Right cardiac atrium (tissue), 5 donors: ENCODE measurements around the gene DDX46. TPM values are rescaled to one million over a fixed set of nuclear protein-coding genes. Genes with fewer than 3 reads are reported as not detected.

Experiments
- ATAC-seq, 2 donors: fragments of 200-7000 bp; cut with Tn5 transposase; one replicate each; pipeline versions ENCODE4 v1.8.0 to v1.9.1; 2020; ENCODE audit warnings: moderate library complexity in 2 of 2, mild to moderate bottlenecking in 1 of 2
- DNase-seq, 3 donors: peaks; one replicate each; pipeline ENCODE4 v3.0.0-alpha.2; 2020
- H3K27ac ChIP-seq: one replicate; pipeline ENCODE4 v1.5.1; 2013; ENCODE audit warnings: mild to moderate bottlenecking, low read length, control low read depth, moderate library complexity
- H3K27me3 ChIP-seq: one replicate; pipeline ENCODE4 v1.6.1; 2013; ENCODE audit not compliant: control insufficient read depth, insufficient read depth
- H3K4me1 ChIP-seq: one replicate; pipeline ENCODE4 v1.6.1; 2013; ENCODE audit warnings: low read length; ENCODE audit not compliant: control insufficient read depth, insufficient read depth
- H3K4me3 ChIP-seq: one replicate; pipeline ENCODE4 v1.5.1; 2013; ENCODE audit warnings: low read length, control low read depth
- H3K9me3 ChIP-seq: one replicate; pipeline ENCODE4 v1.6.1; 2013; ENCODE audit warnings: low read length; ENCODE audit not compliant: control insufficient read depth
- WGBS: extraction: QIAGEN DNeasy Blood & Tissue Kit; methylation state at CpG from one replicate; pipeline ENCODE4 v1.1.7; 2013; 5-methylcytosine and 5-hydroxymethylcytosine counted together
- intact Hi-C, 4 donors: fragments of 100-400 bp; cut with DNase I; formaldehyde crosslinking; loops; one replicate each; pipeline versions ENCODE4 v1.11.0 to v1.14.0; 2022 to 2023
- polyA plus RNA-seq: library from polyadenylated mRNA; stranded (reverse); fragments of 200-250 nt; gene quantifications from one replicate; pipeline ENCODE4 v1.2.3, GENCODE V29; 2013
- total RNA-seq, 4 donors: library from RNA; stranded (reverse); fragmentation: NEBNext Ultra II Directional; extraction: Animal tissue kit (Norgen Biotek cat#: 25700); gene quantifications; one replicate each; pipeline ENCODE4 v1.2.1, GENCODE V29; 2021
- donor health status: healthy with polysubstance abuse.
- donor health status: DM: no; HTN: yes; CAD: no.
- donor health status: DM: no; HTN: no; CAD: no.
- donor health status: DM: no; HTN: yes; CAD: no; lungs with severe emphysema.
- donor health status: DM: yes; HTN: yes; CAD: no.

Gene DDX46
- total and polyA plus RNA-seq, 5 donors = 14.3 to 31.1 (median 24.5) TPM

DNA sequence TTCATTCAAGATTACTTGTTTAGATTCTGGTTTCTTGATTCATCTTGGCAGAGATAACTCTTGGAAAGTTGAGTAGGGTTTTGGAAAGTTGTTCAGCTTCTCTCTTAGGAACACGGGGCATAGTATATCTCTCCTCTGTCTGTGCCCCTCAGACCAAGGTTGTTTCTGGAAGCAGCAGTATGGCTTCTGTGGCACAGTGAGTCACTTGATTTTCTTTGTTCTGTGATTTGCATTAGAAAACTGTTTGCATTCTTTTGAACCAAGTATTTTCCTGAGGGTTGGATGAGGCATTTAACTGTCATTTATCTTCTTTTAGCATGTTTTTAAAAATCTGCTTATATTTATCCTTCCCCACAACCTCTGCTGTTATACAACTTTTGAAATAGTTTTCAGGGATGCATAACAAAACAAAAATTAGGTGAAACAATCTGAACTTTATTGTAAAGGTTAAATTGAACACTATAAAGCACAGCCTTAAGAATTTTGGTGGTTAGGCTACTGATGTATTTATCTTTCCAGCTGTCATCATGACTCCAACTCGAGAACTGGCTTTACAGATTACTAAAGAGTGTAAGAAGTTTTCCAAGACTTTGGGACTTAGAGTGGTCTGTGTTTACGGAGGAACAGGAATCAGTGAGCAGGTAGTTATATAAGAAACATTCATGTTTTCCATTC lies 26.5 kb downstream of the DDX46 start:
- intact Hi-C loops = no loop called here
- Histone ChIP-seq H3K27me3 (no peaks in the 10 kb centered on the region), H3K9me3 (no peaks in the 10 kb centered on the region), H3K27ac (no peak overlapping the region), H3K4me1 (no peaks in the 10 kb centered on the region), H3K4me3 (no peak overlapping the region)
- ATAC-seq (no peak), DNase-seq (no peak)
- WGBS = 76% methylated on average over 3 of the region's 3 CpGs

DNA sequence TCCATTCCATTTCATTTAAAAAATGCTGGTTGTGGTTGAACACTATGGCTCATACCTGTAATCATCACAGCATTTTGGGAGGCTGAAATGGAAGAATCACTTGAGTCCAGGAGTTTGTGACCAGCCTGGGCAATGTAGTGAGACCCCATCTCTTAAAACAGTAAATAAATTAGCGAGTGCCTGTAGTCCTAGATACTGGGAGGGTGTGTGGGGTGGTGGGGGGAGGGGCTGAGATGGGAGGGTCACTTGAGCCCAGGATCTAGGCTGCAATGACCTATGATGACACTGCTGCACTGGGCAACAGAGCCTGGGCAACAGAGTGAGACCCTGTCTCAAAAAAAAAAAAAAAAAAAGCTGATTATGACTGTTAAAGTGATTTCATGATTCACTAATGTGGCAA lies 29.1 kb downstream of the DDX46 start:
- no peaks in the 10 kb centered on the region for H3K27me3 ChIP-seq
- no peaks in the 10 kb centered on the region for H3K9me3 ChIP-seq
- no peak overlapping the region for H3K27ac ChIP-seq
- ATAC-seq (no peak), DNase-seq (no peak)
- H3K4me1 ChIP-seq = no peaks in the 10 kb centered on the region
- 98% methylated on average over 1 of the region's 1 CpG for WGBS
- H3K4me3 ChIP-seq = no peak overlapping the region
- intact Hi-C loops = no loop called here

DNA sequence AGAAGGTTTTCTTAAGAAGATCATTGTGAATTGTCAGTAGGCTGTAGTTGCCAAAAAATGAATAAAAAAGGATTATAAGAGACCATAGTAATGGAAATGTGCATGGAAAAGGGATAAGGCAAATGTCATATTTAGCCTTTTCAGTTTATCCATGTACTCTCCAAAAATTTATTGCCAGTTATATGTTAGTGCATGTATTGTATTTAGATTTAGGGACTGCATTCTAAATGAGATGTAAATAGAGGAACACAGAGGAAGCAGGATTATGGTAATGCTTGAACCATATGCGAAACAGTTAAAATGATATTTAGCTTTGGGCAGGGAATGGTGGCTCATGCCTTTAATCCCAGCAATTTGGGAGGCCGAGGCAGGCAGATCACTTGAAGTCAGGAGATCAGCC lies 33.0 kb downstream of the DDX46 start:
- no peak overlapping the region for H3K4me3 ChIP-seq
- no peak overlapping the region for H3K27ac ChIP-seq
- ATAC-seq (no peak), DNase-seq (no peak)
- H3K9me3 ChIP-seq = no peaks in the 10 kb centered on the region
- no peaks in the 10 kb centered on the region for H3K27me3 ChIP-seq
- H3K4me1 ChIP-seq = no peaks in the 10 kb centered on the region
- intact Hi-C loops = no loop called here
- 97% methylated on average over 2 of the region's 2 CpGs for whole genome bisulfite sequencing

DNA sequence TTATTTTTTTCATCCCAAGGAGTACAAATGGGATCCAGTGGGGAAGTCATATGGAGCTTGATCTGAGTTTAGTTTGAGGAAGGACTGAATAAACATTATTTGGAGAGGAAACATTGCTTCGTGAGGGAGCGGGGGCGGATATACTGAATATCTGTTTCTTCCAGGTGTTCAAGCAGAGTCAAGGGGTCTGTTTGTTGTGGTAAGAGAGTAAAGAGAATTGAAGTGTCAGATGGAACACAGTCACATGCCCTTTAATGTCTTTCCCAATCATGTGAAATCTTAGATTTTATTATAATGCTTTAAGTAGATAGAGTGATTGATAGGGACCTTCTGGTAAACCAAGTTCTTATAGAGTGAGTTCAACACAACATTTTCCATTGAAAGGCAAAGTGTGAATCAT lies 33.7 kb downstream of the DDX46 start:
- ATAC-seq (no peak), DNase-seq (no peak)
- Histone ChIP-seq H3K27me3 (no peaks in the 10 kb centered on the region), H3K4me1 (no peaks in the 10 kb centered on the region), H3K9me3 (no peaks in the 10 kb centered on the region), H3K27ac (no peak overlapping the region), H3K4me3 (no peak overlapping the region)
- intact Hi-C loops = no loop called here
- 91% methylated on average over 3 of the region's 3 CpGs for WGBS

DNA sequence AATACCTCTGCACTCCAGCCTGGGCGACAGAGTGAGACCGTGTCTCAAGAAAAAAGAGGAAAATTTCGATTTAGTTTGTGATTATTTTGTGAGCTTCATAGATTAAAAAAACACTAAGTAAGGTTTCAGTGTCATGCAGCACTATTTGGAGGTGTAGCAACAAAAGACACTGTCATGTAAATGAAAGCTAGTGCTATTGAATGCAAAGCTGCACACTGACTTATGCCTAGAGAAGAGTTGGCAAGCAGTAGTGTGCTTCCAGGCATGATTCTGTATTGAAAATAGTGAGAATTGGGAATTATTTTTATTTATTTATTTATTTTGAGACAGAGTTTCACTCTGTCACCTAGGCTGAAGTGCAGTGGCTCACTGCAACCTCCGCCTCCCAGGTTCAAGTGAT lies 34.5 kb downstream of the DDX46 start:
- DNase-seq (no peak), ATAC-seq (no peak)
- WGBS = 93% methylated on average over 4 of the region's 4 CpGs
- H3K4me3 ChIP-seq = no peak overlapping the region
- H3K9me3 ChIP-seq = no peaks in the 10 kb centered on the region
- H3K27me3 ChIP-seq = no peaks in the 10 kb centered on the region
- intact Hi-C loops = no loop called here
- no peaks in the 10 kb centered on the region for H3K4me1 ChIP-seq
- no peak overlapping the region for H3K27ac ChIP-seq

DNA sequence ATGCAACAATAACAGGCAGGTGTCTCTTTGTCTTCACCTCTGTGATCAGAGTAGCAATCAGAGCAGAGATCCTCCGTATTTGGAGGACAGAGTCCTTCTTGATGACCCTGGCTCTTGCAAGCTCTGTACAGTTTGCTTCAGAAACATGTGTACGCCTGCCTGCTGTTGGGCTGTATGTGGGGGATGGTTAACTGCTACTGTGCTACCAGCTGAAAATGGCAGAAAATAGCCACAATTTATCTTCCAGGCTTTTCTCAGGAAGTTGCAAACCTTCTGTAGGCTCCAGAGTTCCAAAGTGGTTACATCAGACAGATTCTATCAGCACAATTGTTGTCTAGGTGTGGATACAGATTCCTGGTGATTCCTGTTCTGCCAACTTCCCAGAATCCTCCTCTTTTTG lies 35.5 kb downstream of the DDX46 start:
- Histone ChIP-seq H3K4me1 (no peaks in the 10 kb centered on the region), H3K27me3 (no peaks in the 10 kb centered on the region), H3K4me3 (no peak overlapping the region), H3K27ac (no peak overlapping the region), H3K9me3 (no peaks in the 10 kb centered on the region)
- DNase-seq (no peak), ATAC-seq (no peak)
- intact Hi-C loops = no loop called here
- 85% methylated on average over 2 of the region's 2 CpGs for WGBS

DNA sequence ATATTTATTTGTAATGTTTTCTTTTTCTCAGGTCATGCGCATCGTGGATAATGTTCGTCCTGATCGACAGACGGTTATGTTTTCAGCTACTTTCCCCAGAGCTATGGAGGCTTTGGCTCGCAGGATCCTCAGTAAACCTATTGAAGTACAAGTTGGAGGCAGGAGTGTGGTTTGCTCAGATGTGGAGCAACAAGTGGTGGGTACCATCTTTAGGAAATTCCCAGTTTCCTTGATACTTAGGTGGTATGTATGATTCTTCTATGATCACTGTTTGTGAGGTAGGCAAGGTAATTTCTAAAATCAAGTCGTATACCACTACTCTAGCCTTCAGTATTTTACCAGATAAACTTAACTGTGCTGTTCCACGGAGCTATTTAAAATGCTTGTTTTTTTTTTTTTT lies 36.2 kb downstream of the DDX46 start:
- 96% methylated on average over 8 of the region's 8 CpGs for WGBS
- H3K4me1 ChIP-seq = no peaks in the 10 kb centered on the region
- intact Hi-C loops = no loop called here
- no peaks in the 10 kb centered on the region for H3K9me3 ChIP-seq
- DNase-seq = no peak
- H3K4me3 ChIP-seq = no peak overlapping the region
- H3K27me3 ChIP-seq = no peaks in the 10 kb centered on the region
- no peak for ATAC-seq
- H3K27ac ChIP-seq = no peak overlapping the region

DNA sequence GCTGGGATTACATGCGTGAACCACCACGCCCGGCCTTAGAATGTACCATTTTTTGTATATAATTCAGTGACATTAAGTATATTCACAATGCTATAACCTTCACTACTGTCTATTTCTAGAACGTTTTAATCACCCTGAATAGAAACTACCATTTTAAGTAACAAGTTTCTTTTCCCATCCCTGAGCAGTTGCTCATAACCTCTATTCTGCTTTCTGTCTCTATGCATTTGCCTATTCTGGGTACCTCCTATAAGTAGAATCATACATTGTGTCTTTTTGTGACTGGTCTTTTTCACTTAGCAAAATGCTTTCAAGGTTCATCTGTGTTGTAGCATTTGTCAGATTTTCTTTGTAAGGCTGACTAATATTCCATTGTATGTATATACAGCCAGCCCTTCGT lies 39.9 kb downstream of the DDX46 start:
- Histone ChIP-seq H3K4me3 (no peak overlapping the region), H3K27ac (no peak overlapping the region), H3K27me3 (no peaks in the 10 kb centered on the region), H3K9me3 (no peaks in the 10 kb centered on the region), H3K4me1 (no peaks in the 10 kb centered on the region)
- WGBS = 89% methylated on average over 5 of the region's 5 CpGs
- intact Hi-C loops = no loop called here
- ATAC-seq (no peak), DNase-seq (no peak)

DNA sequence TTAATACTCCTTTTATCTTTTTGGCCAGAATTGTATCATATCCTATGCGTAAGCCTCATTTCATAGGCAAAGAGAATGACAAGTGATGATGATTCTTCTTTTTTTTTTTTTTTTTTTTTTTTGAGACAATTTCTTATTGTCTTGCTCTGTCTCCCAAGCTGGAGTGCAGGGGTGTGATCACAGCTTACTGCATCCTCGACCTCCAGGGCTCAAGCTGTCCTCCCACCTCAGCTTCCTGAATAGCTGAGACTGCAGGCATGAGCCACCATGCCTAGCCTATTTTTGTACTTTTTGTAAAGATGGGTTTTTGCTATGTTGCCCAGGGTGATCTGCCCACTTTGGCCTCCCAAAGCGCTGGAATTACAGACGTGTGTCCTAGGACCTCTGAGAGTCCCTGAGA lies 45.2 kb downstream of the DDX46 start:
- no peak for DNase-seq
- Histone ChIP-seq H3K9me3 (no peaks in the 10 kb centered on the region), H3K4me1 (no peaks in the 10 kb centered on the region), H3K4me3 (no peak overlapping the region), H3K27ac (no peak overlapping the region), H3K27me3 (no peaks in the 10 kb centered on the region)
- no peak for ATAC-seq
- WGBS = 81% methylated on average over 4 of the region's 4 CpGs
- intact Hi-C loops = no loop called here

DNA sequence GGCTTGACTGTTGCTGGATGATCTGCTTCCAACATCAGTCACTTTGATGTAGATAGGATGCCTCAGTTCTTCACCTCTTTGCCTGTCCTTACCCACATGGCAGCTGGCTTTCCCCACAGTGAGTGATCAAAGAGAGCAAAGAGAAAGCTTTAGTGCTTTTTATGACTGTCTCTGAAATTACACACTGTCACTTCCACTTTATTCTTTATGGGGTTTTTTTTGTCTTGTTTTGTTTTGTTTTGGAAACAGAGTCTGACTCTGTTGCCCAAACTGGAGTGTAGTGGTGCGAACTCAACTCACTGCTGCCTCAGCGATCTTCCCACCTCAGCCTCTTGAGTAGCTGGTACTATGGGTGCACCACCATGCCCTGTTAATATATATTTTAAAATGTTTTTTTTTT lies 54.8 kb downstream of the DDX46 start:
- 98% methylated on average over 2 of the region's 2 CpGs for WGBS
- DNase-seq (no peak), ATAC-seq (no peak)
- no peaks in the 10 kb centered on the region for H3K4me1 ChIP-seq
- no peaks in the 10 kb centered on the region for H3K9me3 ChIP-seq
- H3K4me3 ChIP-seq = no peak overlapping the region
- intact Hi-C loops = no loop called here
- H3K27me3 ChIP-seq = no peaks in the 10 kb centered on the region
- H3K27ac ChIP-seq = no peak overlapping the region

DNA sequence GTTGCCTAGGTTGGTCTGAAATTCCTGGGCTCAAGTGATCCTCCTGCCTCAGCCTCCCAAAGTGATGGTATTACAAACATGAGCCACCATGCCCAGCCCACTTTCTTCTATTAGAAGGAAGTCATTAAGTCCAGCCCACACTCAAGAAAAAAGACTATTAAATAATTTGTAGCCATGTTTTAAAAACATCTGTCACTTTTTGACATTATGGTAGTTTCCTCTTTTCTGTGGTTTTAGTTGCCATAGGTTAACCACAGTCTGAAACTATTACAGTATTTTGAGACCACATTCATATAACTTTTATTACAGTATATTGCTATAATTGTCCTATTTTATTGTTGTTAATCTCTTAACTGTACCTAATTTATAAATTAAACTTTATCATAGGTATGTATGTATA lies 55.2 kb downstream of the DDX46 start:
- Histone ChIP-seq H3K27me3 (no peaks in the 10 kb centered on the region), H3K4me3 (no peak overlapping the region), H3K9me3 (no peaks in the 10 kb centered on the region), H3K27ac (no peak overlapping the region), H3K4me1 (no peaks in the 10 kb centered on the region)
- DNase-seq (no peak), ATAC-seq (no peak)
- intact Hi-C loops = no loop called here

DNA sequence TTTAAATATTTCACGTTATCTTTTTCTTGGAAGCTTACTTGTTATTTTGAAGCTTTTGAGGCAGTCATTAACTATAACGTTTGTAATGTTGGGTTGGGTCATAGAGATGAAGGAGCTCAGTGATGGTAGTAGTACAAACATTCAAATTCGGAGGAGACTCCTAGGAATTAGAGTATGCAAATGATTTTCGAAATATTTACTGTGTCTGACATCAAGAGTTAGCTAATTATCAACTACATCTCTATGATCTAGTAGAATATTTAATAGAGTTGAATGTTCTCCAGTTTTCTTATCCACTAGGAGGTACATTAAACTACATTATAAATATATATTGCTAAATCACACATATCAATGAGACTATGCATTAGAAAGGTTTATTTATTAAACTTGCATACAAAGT lies 58.4 kb downstream of the DDX46 start:
- Histone ChIP-seq H3K4me3 (no peak overlapping the region), H3K4me1 (no peaks in the 10 kb centered on the region), H3K27ac (no peak overlapping the region), H3K27me3 (no peaks in the 10 kb centered on the region), H3K9me3 (no peaks in the 10 kb centered on the region)
- no peak for ATAC-seq
- no peak for DNase-seq
- intact Hi-C loops = no loop called here
- 91% methylated on average over 4 of the region's 4 CpGs for WGBS
